ENCODE results near the gene ZNF562.
A peak's percentile ranks its signal among the peaks of the same experiment; 100 is the strongest.

Gene ZNF562

GRCh38 chr19:9674663-9675357 lies at the start of gene ZNF562:
ZNF562 (minus strand) TSS chr19:9675100; CDS start chr19:9660744, 14,356 bp downstream.
- peak; percentile 29 for DNase-seq (ENCODE audit: low read depth)
- peak within 1 kb of the TSS; percentile 85 for H3K4me3 ChIP-seq (ENCODE audit: control insufficient read depth, low read depth, low read length)
- no peak for TF ChIP-seq CTCF (IDR thresholded peaks at IDR 0.05; ENCODE audit: control insufficient read depth, insufficient read depth, low read depth, low read length, missing control alignments)

- DNase-seq (ENCODE audit: low read depth): no peak
- TF ChIP-seq CTCF (IDR thresholded peaks at IDR 0.05; ENCODE audit: control insufficient read depth, insufficient read depth, low read depth, low read length, missing control alignments): no peak
- no peak overlapping the region for H3K4me3 ChIP-seq (ENCODE audit: control insufficient read depth, low read depth, low read length)
Measured at GRCh38 chr19:9724157-9724556, 49.3 kb upstream of the ZNF562 start.

GRCh38 chr19:9721861-9722260 lies 47.0 kb upstream of the ZNF562 start:
- DNase-seq (ENCODE audit: low read depth): no peak
- no peak for TF ChIP-seq CTCF (IDR thresholded peaks at IDR 0.05; ENCODE audit: control insufficient read depth, insufficient read depth, low read depth, low read length, missing control alignments)
- no peak overlapping the region for H3K4me3 ChIP-seq (ENCODE audit: control insufficient read depth, low read depth, low read length)

GRCh38 chr19:9720541-9720940 lies 45.6 kb upstream of the ZNF562 start:
- DNase-seq (ENCODE audit: low read depth): no peak
- H3K4me3 ChIP-seq (ENCODE audit: control insufficient read depth, low read depth, low read length): no peak overlapping the region
- no peak for TF ChIP-seq CTCF (IDR thresholded peaks at IDR 0.05; ENCODE audit: control insufficient read depth, insufficient read depth, low read depth, low read length, missing control alignments)

- no peak for DNase-seq (ENCODE audit: low read depth)
- TF ChIP-seq CTCF (IDR thresholded peaks at IDR 0.05; ENCODE audit: control insufficient read depth, insufficient read depth, low read depth, low read length, missing control alignments): no peak
- no peak overlapping the region for H3K4me3 ChIP-seq (ENCODE audit: control insufficient read depth, low read depth, low read length)
Measured at GRCh38 chr19:9711815-9712214, 36.9 kb upstream of the ZNF562 start.

- no peak for DNase-seq (ENCODE audit: low read depth)
- no peak for TF ChIP-seq CTCF (IDR thresholded peaks at IDR 0.05; ENCODE audit: control insufficient read depth, insufficient read depth, low read depth, low read length, missing control alignments)
Measured at GRCh38 chr19:9709305-9709704, 34.4 kb upstream of the ZNF562 start.

More at GRCh38 chr19:9709305-9709704, 34.4 kb upstream of the ZNF562 start:
- H3K4me3 ChIP-seq (ENCODE audit: control insufficient read depth, low read depth, low read length): no peak overlapping the region

Measured in AG09309 (cell line).